COLO668 (cell line): Measurements from ENCODE around the gene SOX5.
"Not testable (repeated sequence)": the region's sequence is repeated elsewhere in the genome, so short reads cannot be mapped to it uniquely, and the experiment has no call there.

Experiments
- DNase-seq: peaks from one replicate; lab custom pipeline; 2025; ENCODE audit not compliant: unreplicated experiment; lab: John Stamatoyannopoulos, UW

SOX5 gene

GRCh38 chr12:23504641-23505399, 444.6 kb downstream of the SOX5 start:
- no peak for DNase-seq

GRCh38 chr12:23504043-23504442, 445.4 kb downstream of the SOX5 start:
- DNase-seq = no peak

GRCh38 chr12:23503544-23503943, 445.9 kb downstream of the SOX5 start:
- DNase-seq = no peak

- no peak for DNase-seq
These were observed 447.2 kb downstream of the SOX5 start for GRCh38 chr12:23502259-23502658.

- DNase-seq = no peak
These were observed 454.0 kb downstream of the SOX5 start for GRCh38 chr12:23495472-23495871.

- no peak for DNase-seq
These were observed 455.8 kb downstream of the SOX5 start for GRCh38 chr12:23493672-23494071.

- DNase-seq = not testable (repeated sequence)
These were observed 458.4 kb downstream of the SOX5 start for GRCh38 chr12:23491029-23491428.

GRCh38 chr12:23488130-23488529, 461.3 kb downstream of the SOX5 start:
- DNase-seq = no peak

- DNase-seq = no peak
These were observed 465.2 kb downstream of the SOX5 start for GRCh38 chr12:23484238-23484637.

- no peak for DNase-seq
These were observed 466.9 kb downstream of the SOX5 start for GRCh38 chr12:23482571-23482970.
